ENCODE measurements around the gene INTS4.
"Not testable (repeated sequence)": the region's sequence is repeated elsewhere in the genome, so short reads cannot be mapped to it uniquely, and the experiment has no call there.

INTS4 gene

DNA sequence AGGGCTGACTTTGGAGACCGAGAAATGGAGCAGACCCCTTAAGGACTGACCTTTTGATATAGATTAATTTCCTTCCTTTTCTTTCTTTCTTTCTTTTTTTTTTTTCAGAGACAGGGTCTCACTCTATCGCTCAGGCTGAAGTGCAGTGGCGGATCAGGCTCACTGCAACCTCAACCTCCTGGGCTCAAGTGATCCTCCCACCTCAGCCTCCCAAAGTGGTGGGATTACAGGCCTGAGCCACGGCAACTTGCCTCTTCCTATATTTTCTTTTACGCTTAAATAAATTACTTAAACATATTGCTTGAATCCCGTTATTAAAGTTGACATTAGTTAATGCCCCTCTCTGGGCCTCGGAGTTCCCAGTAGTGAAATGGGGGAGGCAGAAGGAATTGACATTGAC lies 29.0 kb upstream of the INTS4 start:
- DNase-seq (ENCODE audit: low read depth), result no peak

DNA sequence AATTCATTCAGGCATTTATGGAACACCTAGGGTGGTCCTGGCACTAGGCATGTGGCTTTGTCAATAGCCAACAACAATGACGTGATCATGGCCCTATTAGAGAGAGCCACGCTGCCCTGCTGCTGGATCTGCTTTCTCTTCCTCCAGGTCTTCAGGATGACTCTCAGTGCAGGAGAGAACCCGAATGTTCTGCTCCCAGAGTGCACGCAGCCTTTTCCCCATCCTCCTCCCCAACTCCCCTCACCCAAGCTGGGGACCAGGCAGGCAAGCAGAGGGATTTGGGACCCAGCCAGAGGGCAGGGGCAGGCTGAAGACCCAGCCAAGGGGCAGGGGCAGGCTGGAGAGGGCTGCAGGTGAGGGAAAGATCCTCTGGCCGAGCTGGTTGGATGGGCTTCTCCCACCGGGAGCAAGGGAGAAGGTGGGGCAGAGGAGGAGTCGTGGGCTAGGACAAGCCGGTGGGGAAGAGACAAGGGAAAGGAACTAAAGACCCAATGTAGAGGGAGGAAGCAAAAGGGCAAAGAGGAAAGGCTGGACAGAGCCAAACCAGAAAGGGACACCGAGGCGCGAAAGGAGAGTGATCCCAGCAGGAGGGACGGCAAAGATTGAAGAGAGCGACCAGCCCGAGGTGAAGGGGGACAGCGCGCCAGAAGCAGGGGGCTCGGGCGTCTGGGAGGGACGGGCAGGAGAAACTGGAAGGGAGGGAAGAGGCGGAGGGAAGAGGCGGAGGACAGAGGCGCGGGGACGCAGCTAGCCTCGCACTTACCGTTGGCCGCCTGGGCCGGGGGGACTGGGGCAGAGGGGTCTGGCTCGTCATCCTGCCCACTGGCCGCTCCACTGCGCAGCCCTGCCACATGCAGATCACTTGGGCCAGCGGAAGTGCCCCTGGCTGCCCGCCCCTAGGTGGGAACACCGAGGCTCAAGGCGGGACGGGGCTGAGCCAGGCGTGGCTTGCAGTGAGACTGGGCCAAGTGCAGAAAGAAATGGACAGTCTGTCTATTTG lies 28.2 kb upstream of the INTS4 start, which contains the start of gene KCTD14:
Gene KCTD14, minus strand, starts transcription at position 880 of the 1,000 bp plus-strand sequence. Its CDS starts 27 bp downstream, at position 853.
- no peak for DNase-seq (ENCODE audit: low read depth)

DNA sequence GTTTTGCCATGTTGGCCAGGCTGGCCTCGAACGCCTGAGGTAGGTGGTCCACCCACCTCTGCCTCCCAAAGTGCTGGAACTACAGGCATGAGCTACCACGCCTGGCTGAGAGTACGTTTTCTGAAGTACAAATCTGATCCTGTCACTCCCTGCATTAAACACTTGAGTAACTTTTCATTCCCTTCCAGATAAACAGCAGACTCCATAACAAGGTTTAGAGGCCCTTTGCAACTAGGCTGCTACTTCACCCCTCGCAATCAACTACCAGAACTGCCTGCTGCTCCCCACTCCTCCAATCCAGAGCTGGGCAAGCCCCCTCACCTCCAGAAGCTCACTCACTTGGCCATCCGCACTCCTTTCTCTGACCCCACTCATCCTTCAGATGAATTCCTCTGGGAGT lies 27.1 kb upstream of the INTS4 start:
- no peak for DNase-seq (ENCODE audit: low read depth)

DNA sequence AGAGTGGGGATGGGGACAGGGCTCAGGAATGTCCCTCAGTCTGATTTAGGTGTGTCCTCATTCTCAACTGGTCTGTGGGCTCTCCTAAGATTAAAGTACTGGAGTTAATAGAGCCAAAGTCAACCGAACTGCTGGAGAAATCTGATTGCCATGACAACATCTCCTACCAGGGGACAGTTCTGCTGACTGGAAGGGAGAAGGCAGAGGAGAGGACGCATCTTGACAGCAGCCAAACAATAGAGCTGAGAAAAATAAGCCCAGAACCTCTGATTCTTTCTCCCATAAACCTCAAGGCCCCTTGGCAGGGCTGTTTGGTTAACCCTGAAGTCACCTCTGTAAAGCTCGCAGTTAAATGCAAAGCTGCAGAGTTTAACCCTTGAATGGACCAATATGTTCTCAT lies 25.8 kb upstream of the INTS4 start:
- no peak for DNase-seq (ENCODE audit: low read depth)

DNA sequence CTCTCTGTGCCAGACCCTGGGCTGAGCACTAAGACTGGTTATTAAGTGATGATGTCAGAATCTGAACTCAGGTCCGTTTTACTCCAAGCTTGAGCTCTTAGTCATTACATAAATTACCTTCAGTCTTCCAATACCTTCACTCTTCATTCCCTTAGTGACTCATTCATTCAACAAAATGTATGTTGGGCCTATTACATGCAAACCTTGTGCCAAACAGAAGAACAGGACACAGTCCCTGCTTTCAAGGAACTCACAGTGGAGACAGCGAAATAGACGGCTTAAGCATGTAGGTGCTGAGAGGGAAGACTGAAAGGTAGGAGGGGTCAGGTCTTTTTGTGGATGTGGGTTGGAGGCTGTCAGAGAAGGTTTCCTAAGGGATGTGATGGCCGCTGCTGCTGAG lies 25.3 kb upstream of the INTS4 start:
- no peak for DNase-seq (ENCODE audit: low read depth)

- no peak for DNase-seq (ENCODE audit: low read depth)
Observed at GRCh38 chr11:78015878-78016277, 21.4 kb upstream of the INTS4 start.

DNA sequence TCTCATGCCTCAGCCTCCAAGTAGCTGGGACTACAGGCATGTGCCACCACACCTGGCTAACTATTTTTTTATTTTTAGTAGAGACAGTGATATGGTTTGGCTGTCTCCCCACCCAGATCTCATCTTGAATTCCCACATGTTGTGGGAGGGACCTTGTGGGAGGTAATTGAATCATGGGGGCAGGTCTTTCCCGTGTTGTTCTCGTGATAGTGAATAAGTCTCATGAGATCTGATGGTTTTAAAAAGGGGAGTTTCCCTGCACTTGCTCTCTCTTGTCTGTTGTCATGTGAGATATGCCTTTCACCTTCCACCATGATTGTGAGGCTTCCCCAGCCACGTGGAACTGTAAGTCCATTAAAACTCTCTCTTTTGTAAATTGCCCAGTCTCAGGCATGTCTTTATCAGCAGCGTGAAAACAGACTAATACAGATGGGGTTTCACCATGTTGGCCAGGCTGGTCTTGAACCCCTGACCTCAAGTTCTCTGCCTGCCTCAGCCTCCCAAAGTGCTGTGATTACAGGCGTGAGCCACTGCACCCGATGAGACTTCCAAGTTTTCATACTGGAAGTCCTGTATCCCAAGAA lies 20.6 kb upstream of the INTS4 start:
- DNase-seq (ENCODE audit: low read depth), result not testable (repeated sequence)

- DNase-seq (ENCODE audit: low read depth), result no peak
Observed at GRCh38 chr11:78011301-78011700, 16.8 kb upstream of the INTS4 start.

DNA sequence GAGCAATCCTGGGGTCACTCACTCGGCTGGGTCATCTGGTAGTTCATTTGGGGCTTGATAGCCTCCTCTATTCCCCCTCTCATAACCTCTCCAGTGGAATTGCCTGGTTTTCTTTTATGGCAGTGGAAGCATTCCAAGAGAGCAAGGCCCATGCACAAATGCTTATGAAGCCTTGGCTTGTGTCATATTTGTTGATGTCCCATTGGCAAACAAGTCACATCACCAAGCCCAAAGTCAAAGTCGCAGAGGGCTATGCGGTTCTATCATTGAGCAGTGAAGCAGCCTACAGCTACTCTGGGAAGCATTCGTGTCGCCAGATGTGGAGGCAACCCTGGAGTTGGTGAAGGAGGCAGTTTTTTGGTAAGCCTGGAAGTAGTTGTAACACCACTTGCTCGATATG lies 16.3 kb upstream of the INTS4 start:
- DNase-seq (ENCODE audit: low read depth), result no peak

DNA sequence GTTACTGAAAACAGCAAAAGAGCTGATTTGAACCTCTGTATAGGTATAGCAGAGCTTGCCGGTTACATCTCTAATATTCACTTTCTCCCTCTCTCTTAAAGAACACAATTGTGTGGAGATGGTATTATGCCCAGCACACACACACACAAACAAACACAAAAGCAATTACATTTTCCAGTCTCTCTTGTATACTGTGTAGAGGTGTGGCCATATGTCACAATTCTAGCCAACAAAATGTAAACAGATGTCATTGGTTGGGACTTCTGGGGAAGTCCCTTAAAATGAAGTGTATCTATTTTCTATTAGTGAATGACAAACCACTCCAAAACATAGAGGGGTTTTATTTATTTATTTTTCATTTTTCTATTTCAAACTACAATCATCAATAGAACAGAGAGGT lies 15.8 kb upstream of the INTS4 start:
- DNase-seq (ENCODE audit: low read depth), result no peak

DNA sequence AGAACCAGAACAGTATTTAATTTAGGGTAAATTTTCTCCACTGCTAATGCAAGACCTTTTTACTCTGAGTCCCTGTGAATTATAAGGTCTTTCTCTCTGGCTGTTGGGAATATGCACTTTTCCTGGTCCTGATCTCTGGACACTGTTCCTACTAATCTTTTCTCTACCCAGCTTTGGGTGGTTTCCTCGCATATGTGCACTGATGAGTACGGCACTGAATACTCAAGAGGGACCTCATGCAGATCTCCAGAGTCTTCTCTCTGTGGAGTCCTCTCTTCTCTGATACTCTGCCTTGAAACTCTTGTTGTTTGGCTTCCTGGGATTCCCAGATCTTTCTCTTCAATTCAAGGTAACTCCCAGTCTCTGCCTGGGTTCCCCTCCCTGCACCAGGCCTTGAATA lies 14.6 kb upstream of the INTS4 start:
- DNase-seq (ENCODE audit: low read depth), result no peak

DNA sequence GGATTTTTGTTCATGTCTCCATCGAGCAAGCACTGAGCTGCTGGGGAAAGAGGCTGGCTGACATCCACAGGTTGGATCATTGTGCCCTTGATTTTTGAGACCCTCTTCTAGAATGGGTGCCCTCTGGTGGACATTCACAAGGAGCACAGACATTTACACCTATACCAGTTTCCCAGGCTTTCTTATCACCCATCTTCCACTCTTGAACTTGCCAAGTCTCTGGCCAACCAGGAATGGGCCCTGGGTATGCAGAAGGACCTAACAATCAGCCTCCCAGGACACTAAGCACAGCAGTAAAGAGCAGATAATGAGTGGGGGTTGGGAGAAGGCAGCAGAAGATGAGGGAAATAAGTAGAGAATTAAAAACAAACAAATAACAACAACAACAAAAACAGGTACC lies 5.7 kb upstream of the INTS4 start:
- DNase-seq (ENCODE audit: low read depth), result peak; percentile 4

- DNase-seq (ENCODE audit: low read depth), result no peak
Observed at GRCh38 chr11:77999446-78000030, 5.1 kb upstream of the INTS4 start.

DNA sequence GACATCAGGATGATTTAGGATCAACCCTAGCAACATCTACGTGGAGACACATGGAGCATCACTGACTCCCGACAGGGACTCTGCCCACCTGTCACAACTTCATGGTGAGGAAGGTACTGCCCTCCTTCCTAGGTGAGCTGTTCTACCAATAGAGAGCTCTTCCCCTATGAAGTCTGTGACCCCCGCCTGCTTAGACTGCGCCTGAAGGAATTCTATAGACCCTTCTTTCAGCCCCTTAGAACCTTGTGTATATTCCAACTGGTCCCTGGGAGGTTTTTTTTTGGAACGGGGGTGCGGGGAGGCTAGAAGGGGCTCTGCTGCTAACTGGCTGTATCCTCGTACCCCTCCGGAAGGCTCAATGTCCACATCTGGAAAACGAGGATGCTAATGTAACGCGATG lies 566 bp downstream of the INTS4 start:
- DNase-seq (ENCODE audit: low read depth), result no peak

DNA sequence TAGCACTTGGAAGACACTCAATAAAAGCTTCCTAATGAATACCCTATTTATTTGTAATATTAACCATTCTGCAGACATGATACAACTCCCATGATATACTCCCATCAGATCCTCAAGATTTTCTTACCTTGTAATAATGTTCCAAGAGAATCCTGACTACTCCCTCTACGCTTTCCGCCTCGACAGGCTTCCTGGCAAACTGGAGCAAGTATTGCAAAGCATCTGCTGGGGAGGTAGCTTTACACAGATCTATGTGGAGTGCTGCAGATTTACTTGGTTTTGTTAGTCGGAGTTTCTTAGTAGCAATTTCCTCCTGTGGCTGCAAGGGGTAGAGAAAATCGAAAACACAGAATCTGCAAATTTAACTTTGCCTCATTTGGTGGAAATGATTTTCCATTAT lies 3.5 kb downstream of the INTS4 start:
- DNase-seq (ENCODE audit: low read depth), result no peak

GRCh38 chr11:77986456-77986855 lies 8.0 kb downstream of the INTS4 start:
- not testable (repeated sequence) for DNase-seq (ENCODE audit: low read depth)

DNA sequence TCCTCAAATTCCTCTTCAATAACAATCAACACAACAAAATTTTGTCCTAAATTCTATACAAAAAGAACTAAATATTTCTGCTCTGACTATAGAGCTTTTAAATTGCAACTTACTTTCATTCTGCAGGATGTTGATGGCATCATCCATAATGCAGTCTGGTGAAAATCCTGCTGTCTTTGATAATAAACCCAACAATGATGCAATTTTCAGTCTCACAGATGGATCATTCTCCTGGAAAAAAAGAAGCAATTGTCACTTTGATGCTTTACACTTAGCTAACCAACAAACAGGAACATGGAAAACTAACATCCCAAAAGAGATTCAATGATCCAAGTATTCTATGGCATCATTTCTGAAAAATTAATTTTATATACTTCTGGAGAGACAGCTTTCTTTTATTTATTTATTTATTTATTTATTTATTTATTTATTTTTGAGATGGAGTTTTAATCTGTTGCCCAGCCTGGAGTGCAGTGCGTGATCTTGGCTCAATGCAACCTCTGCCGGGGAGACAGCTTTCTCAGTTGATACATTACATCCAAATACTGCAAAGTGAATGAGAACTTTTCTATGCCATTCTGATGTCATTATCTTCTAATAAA lies 13.0 kb downstream of the INTS4 start:
- no peak for DNase-seq (ENCODE audit: low read depth)

- DNase-seq (ENCODE audit: low read depth), result no peak
Observed at GRCh38 chr11:77968337-77968736, 26.1 kb downstream of the INTS4 start.

DNA sequence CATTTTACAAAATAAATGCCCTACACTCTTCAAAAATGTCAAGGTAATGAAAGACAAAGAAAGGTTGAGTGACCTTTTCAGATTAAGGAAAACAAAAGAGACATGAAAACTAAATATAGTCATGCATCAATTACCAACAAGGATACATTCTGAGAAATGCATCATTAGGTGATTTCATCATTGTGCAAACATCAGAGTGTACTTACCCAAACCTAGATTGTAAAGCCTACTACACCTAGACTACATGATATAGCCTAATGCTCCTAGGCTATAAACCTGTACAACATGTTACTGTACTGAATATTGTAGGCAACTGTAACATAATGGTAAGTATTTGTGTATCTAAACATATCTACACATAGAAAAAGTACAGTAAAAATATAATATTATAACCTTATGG lies 26.7 kb downstream of the INTS4 start:
- no peak for DNase-seq (ENCODE audit: low read depth)

DNA sequence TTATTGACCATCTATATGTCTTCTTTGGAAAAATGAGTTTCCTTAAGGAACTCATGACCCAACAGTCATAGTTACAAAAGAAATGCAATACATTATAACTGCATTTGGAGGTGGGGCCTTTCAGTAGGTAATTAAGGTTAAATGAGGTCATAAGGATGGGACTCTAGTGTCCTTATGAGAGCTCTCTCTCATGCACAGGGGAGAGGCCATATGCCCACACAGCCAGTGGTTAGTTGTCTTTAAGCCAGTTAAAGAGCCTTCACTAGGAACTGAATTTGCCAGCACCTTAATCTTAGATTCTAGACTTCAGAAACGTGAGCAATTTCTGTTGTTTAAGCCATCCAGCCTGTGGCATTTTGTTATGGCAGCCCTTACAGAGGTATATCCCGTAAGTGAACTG lies 27.3 kb downstream of the INTS4 start:
- DNase-seq (ENCODE audit: low read depth), result no peak

GRCh38 chr11:77966338-77966737 lies 28.1 kb downstream of the INTS4 start:
- DNase-seq (ENCODE audit: low read depth), result no peak

DNA sequence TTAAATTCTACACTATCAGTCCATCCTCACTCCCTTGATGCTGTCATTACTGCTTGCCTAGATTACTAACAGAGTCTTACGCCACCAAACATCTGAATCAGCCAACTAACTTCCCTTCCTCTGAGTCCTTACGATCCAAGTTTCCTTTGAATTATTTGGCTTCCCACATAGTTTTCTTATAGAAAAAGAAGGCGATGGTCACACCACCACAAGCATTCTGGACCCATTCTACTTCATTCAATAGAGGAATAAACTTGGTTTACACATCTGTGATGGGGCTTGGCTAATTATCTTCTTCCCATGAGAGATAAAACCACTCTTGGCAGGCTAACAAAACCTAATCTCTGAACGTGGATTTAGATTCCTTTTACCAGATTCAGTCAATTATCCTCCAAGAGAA lies 35.0 kb downstream of the INTS4 start:
- no peak for DNase-seq (ENCODE audit: low read depth)

Measured in stimulated activated CD8-positive, alpha-beta memory T cell treated with anti-CD3 and anti-CD28 coated beads, Interleukin-7, amount 100 ng/mL, for 24 hours (primary cell).